ENCODE measurements around the gene HSPA12A.

The HSPA12A gene

DNA sequence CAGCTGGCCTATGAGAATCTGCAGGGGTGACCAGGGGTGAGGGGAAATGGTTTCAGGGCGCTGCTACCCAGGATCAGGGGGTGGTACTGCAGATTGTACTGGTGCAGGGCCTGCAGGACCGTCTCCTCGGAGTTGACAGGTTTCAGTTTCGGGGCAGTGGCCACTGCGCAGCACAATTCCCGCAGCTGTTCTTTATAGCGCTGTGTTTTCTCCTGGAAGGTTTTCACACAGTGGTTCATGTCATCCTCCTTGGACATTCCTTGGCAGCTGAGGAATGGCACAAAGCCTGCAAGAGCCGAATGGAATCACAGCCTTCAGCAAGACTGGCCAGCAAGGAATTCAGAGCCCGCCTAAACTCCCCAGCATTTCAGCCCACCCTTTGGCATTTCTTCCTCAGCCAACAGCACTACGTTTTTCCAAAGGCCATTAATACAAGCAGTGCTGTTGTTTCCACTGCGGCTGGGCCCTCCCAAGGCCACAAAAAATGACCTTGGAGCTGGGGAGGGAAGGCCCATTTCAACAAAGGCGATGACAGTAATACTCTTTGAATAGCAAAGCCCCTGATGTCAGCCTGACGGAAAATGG, 76.7 kb downstream of the HSPA12A start:
- DNase-seq: no peak

DNA sequence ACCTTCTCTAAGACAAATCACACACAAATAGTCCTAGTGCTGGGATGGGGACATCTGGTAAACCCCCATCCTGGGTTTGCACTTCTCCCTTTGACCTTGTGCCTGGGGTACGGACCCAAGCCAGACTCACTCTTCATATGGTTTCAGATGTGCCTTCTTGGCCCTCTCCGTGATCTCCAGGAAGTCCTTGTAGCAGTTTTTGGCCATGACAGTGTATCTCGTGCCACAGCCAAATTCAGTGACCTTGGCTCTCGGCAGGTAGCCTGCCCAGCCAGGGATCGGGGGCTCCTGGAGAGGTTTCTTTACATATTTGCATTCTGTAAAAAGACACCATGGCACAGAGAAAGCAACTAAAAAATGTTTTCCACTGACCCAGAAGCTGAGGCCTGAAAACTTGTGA, 77.7 kb downstream of the HSPA12A start:
- DNase-seq: no peak

DNA sequence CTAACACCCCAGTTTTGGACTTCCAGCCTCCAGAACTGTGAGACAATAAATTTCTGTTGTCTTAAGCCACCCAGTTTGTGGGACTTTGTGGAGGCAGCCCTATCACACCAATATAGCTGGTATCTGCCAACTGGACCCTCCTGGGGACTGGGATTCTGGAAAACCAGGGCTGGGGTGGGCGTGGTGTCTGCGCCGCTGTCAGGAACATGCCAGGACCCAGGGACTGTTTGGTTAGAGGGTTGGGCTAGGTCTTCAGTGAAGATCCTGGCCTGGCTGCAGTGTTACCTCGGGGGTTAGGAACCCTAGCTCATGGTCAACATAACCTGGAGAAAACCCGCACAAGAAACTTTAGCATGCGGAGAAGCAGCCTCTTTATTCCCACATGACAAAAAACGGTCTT, 79.0 kb downstream of the HSPA12A start:
- no peak for DNase-seq

DNA sequence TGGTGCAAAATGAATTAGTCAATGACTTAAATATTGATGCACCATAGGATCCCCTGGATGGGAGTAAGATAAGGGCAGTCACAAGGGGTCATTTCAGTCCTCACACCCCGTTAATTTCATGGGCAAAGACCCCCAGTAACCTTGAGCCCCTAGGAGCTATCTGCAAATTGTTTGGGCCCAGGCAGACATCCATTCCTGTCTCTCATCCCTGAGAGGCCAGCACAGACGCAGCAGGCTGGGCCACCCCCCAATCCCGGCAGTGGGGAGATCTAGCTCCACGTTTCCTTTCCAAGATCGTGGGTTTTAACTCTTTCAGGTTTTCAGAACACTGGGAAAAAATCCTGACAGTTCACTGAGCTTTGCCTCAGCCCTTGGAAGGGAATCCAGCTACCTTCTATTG, 81.5 kb downstream of the HSPA12A start:
- no peak for DNase-seq

- no peak for DNase-seq
These were observed 83.2 kb downstream of the HSPA12A start for GRCh38 chr10:116659049-116659670.

- DNase-seq: no peak
These were observed 84.4 kb downstream of the HSPA12A start for GRCh38 chr10:116657863-116658551.

- DNase-seq: no peak
These were observed 86.3 kb downstream of the HSPA12A start for GRCh38 chr10:116656044-116656443.

DNA sequence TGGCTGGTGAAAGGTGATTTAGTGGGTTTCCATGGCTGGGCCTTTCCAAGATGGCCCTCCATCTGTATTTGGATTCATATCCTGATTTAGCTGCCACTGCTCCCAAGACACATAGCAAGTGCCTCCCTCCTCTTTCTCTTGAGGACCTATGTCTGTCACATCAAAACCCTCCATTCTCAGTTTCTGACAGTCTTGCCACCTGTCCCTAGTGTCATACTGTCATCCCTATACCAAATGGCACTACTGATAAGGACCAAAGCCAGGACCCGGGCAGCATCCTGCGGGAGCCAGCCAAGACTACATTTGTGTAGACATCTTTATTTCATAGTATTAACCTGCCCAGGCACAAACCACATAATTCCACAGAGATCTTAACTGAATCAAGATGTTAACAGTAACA, 86.8 kb downstream of the HSPA12A start:
- no peak for DNase-seq

- DNase-seq: no peak
These were observed 87.5 kb downstream of the HSPA12A start for GRCh38 chr10:116654816-116655215.

GRCh38 chr10:116653885-116654284, 88.5 kb downstream of the HSPA12A start:
- no peak for DNase-seq

DNA sequence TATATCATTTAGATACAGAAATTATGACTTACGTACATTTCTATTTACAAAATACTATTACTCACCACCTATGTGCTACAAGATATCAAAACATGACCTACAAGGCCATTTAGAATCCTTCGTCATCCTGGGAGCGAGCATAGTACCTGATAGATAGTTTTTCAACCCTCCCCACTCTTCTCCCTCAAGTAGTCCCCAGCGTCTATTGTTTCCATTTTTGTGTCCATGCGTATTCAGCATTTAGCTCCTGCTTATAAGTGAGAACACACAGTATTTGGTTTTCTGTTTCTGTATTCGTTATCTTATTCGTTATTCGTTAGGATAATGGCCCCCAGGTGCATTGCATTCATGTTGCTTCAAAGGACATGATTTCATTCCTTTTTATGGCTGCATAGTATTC, 93.5 kb downstream of the HSPA12A start:
- no peak for DNase-seq

DNA sequence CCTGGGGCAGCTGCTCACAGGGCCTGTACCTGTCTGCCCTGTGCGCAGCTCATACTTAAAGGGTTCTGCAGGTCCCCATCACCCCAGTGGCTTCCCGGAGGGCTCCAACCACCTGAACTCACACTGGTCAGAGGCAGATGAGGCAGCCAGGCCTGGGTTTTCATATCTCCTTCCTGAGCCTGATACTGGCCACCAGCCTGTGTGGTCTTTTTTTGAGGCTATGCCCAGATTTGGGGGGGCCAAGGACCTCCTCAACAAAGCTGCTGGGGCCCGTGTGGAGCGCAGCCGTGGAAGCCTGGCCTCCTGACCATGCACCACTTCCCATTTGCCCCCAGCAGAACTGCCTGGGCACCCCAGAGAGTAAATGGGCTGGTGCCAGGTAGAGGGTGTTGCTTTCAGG, 95.9 kb downstream of the HSPA12A start:
- DNase-seq: no peak

DNA sequence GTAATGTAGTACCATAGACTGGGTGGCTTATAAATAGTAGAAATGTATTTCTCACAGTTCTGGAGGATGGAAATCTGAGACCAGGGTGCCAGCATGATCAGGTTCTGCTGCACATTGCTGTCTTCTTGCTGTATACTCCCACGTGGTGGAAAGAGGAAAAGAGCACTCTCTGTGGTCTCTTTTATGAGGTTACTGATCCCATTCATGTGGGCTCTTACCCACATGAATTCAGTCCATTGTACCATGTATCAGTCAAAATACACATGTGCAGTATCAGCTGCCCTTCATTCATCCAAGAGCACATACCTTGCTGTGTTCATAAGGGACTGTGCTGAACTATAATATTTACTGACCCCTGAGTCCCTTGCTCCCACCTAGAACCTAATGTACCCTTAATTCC, 104.5 kb downstream of the HSPA12A start:
- peak; percentile 6 for DNase-seq

- DNase-seq: no peak
These were observed 105.4 kb downstream of the HSPA12A start for GRCh38 chr10:116636976-116637375.

DNA sequence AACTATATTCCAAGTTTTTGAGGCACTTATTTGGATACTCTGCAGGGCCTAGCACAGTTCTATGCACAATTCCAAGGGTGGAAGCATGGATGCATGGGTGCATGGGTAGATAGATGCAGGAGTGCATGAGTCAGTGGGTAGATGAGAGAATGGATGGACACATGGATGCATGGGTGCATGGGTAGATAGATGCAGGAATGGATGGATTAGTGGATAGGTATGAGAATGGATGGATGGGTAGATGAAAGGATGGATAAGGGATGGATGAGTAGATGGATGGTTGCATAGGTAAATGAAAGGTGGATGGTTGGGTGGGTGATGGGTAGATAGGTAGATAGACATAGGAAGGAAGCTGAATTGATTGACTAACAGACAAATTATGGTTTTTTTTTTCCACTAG, 106.0 kb downstream of the HSPA12A start:
- DNase-seq: no peak

DNA sequence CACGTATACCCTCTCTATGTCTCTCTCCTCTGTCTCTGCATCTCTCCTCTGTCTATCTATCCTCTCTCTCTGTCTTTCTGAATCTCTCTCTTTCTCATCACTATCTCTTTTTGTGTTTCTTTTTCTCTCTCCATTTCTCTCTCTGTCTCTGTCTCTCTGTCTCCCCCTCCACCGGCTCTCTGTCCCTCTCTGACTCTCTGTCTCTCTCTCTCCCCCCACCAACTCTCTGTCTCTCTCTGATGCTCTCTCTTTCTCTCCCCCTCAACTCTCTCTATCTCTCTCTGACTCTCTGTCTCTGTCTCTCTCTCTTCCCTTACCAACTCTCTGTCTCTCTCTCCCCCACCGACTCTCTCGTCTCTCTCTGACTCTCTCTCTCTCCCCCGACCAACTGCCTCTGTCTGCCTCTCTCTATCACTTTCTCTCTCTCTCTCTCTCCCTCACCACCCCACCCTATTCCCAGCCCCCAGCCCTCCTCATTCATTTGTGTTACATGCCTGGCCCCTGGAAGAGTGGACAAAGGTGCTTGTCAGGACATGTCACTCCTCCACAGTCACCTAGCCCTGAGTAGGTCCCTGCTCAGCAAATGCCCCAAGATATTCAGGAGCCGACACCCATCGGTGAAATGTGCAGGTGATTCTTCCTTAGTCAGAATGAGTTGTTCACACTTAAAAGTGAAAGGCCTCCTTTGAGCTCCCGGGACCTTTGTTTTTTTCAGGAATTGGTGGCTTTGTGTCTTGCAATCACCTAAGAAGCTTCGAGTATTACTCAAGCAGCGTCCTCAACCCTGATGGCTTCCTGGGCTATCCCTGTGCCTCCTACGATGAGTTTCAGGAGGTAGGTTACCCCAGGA, 108.0 kb downstream of the HSPA12A start:
- DNase-seq: no peak

- DNase-seq: no peak
These were observed 109.2 kb downstream of the HSPA12A start for GRCh38 chr10:116633216-116633600.

DNA sequence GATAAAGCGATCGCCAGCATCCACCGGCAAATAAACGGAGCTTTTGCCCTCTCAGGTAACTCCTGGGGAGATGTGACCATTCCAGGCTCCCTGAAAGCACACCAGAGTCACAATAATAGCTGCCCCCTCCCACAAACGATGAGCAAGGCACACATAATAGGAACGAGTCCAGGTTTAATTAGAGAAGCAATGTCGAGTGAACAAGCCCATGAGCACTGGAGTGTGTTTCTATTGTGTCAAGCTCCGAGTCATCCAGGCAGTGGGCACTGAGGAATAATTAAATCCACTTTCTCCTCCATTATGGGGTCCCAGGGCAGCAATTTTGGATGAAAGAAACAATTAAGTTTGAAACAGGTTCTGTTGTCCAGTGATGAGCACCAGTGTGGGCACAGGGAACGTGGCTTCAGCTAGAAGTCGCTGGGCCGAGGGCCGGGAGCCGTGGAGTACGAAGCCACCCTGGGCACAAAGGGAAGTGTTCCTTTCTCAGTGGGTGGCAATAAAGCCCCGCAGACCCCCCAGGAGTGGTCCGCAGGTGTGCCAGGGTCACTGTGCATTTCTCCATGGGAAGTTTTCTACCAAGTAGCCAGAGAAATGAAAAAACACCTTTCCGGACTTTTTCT, 109.7 kb downstream of the HSPA12A start:
- no peak for DNase-seq

DNA sequence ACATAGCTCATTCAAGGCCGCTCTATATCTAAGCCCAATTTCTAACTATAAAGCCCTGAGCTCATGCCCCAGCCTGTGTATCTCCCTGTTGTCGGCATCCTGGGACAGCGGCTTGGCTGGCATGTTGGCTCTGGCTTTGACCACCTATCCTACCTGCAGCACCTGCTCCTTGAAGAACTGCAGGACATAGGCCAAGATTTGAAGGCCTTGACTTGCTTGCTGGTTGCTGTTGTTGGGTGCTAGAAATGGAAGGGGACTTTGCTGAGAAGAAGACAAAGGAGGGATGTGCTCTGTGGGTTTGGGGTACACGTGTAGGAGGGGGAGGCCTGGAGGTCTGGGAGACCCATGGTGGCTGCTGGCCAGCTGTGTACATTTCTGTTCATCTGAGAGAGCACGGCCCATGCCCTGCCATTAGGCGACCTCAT, 110.5 kb downstream of the HSPA12A start:
- no peak for DNase-seq

DNA sequence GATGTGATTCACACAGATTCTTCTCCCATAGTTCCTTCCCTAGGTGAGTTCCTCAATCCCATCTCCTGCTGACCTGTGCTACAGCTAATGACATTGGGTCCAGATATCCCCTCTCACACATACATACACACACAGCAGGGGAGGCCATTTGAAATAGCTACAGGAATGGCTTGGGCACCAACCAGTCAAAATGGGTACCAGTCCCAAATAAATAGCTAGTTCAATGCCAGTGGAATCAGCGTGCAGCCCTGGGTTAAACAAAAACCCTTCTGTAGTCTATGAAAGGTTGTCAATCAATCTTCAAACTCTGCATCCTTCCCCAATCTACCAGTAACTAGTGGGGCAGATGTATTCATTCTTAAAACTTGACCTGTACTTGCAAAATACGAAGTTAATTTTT, 112.3 kb downstream of the HSPA12A start:
- DNase-seq: no peak

DNA sequence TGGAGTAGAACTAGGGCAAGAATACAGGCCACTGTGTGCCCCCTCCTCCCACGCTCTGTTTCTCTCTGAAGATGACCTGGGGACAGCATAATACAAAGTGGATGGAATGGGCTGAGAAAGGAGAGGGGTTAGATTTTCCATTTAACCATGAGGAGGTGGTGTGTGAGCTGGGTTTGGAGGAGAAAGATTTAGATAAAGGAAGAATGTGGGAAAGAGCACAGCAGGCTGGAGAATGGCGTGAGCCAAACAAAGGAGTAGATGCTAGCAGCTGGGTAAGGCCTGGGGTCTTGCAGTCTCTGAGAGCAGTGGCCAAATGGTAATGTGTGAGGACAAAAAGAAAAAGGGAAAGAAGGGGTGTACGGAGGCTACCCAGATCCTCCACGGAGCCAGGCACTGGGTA, 113.0 kb downstream of the HSPA12A start:
- DNase-seq: no peak

- no peak for DNase-seq
These were observed 114.9 kb downstream of the HSPA12A start for GRCh38 chr10:116627386-116627933.

GRCh38 chr10:116626815-116627214, 115.6 kb downstream of the HSPA12A start:
- no peak for DNase-seq

Measured in stimulated activated CD4-positive, alpha-beta T cell treated with anti-CD3 and anti-CD28 coated beads, Interleukin-15, amount 100 ng/mL, for 24 hours (primary cell).